HEK293T (cell line): ENCODE measurements around the gene CRYBB3.

Experiments used
- CTCF ChIA-PET: fragments of 350-600 bp; formaldehyde crosslinking; extraction: SDS; loops from one replicate; lab custom pipeline; 2021; ENCODE audit warnings: antibody characterized with exemption, inconsistent platforms; lab: Yijun Ruan, JAX
- POLR2A ChIA-PET: fragments of 350-600 bp; formaldehyde crosslinking; extraction: SDS; loops from one replicate; lab custom pipeline; 2020; ENCODE audit warnings: antibody characterized with exemption, inconsistent platforms; lab: Yijun Ruan, JAX
- DNase-seq: peaks from one replicate; pipeline ENCODE4 v3.0.0; 2012; ENCODE audit warnings: mixed read lengths; ENCODE audit errors: extremely low spot score
- ARNT ChIP-seq: fragments of 450-650 bp; IDR thresholded peaks from 2 replicates; pipeline ENCODE4 v1.6.1; 2017; ENCODE audit warnings: mild to moderate bottlenecking
- BHLHE40 ChIP-seq: fragments of 450-650 bp; IDR thresholded peaks from 2 replicates; pipeline ENCODE4 v1.6.1; 2016; ENCODE audit warnings: mild to moderate bottlenecking, moderate library complexity, borderline replicate concordance
- CTBP1 ChIP-seq: fragments of 450-650 bp; IDR thresholded peaks from 2 replicates; pipeline ENCODE4 v1.6.1; 2016; ENCODE audit warnings: borderline replicate concordance
- ELF4 ChIP-seq: fragments of 450-650 bp; IDR thresholded peaks from 2 replicates; pipeline ENCODE4 v1.6.1; 2017; ENCODE audit warnings: antibody characterized with exemption
- FOXA1 ChIP-seq: fragments of 450-650 bp; IDR thresholded peaks from 2 replicates; pipeline ENCODE4 v1.6.1; 2016; ENCODE audit warnings: mild to moderate bottlenecking
- FOXK2 ChIP-seq: fragments of 450-650 bp; IDR thresholded peaks from 2 replicates; pipeline ENCODE4 v1.6.1; 2016; ENCODE audit warnings: mild to moderate bottlenecking
- HDGF ChIP-seq: fragments of 450-650 bp; IDR thresholded peaks from 2 replicates; pipeline ENCODE4 v1.6.1; 2017; ENCODE audit warnings: antibody characterized with exemption, borderline replicate concordance
- L3MBTL2 ChIP-seq: fragments of 450-650 bp; conservative IDR thresholded peaks from 2 replicates; pipeline ENCODE4 v1.6.1; 2016; ENCODE audit warnings: mild to moderate bottlenecking
- LEF1 ChIP-seq: fragments of 450-650 bp; IDR thresholded peaks from 2 replicates; pipeline ENCODE4 v1.6.1; 2017; ENCODE audit warnings: mild to moderate bottlenecking, borderline replicate concordance
- NFRKB ChIP-seq: fragments of 450-650 bp; IDR thresholded peaks from 2 replicates; pipeline ENCODE4 v1.6.1; 2016; ENCODE audit warnings: mild to moderate bottlenecking, moderate library complexity
- SP1 ChIP-seq: fragments of 450-650 bp; IDR thresholded peaks from 2 replicates; pipeline ENCODE4 v1.6.1; 2017
- SUZ12 ChIP-seq: fragments of 450-650 bp; IDR thresholded peaks from 2 replicates; pipeline ENCODE4 v1.6.1; 2016; ENCODE audit warnings: mild to moderate bottlenecking
- TARDBP ChIP-seq: fragments of 450-650 bp; IDR thresholded peaks from 2 replicates; pipeline ENCODE4 v1.6.1; 2016
- ZNF384 ChIP-seq: fragments of 450-650 bp; IDR thresholded peaks from 2 replicates; pipeline ENCODE4 v1.6.1; 2016
- TF ChIP-seq, protein P1 (sequence below): fragments of 450-650 bp; IDR thresholded peaks from 2 replicates; pipeline ENCODE4 v1.6.1; 2016

CRYBB3 gene

DNA sequence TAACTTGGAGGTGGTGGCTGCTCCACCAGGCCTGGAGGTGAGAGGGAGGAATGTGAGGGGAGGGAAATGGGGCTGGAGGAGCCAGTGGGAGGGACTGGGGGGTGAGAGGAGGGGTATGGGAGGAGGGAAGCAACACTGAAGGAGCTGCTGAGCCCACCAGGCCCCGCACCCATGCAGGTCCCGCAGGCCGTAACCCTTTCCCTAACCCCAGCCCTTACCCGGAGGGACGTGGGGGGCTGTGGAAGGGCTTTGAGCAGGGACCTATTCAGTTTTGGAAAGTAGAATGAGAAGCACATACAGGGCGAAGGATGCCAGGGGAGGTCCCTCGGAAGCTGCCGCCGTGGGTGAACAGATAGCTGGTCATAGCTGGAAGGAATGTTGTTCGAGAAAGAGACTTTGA, 33.9 kb upstream of the CRYBB3 start:
- TF ChIP-seq CTBP1 (no peak), ARNT (no peak)
- POLR2A ChIA-PET: no interaction called here
- CTCF ChIA-PET: interaction anchor here (0.5 kb wide), 1 partner anchor 13 kb away, joined by 5 read pairs; no protein-coding TSS in a partner anchor
- DNase-seq: no peak

- ChIA-PET CTCF (no interaction called here), POLR2A (interaction anchor here (1.2 kb wide), 1 partner anchor 56 kb away, joined by 3 read pairs; no protein-coding TSS in a partner anchor)
- TF ChIP-seq, protein P1, sequence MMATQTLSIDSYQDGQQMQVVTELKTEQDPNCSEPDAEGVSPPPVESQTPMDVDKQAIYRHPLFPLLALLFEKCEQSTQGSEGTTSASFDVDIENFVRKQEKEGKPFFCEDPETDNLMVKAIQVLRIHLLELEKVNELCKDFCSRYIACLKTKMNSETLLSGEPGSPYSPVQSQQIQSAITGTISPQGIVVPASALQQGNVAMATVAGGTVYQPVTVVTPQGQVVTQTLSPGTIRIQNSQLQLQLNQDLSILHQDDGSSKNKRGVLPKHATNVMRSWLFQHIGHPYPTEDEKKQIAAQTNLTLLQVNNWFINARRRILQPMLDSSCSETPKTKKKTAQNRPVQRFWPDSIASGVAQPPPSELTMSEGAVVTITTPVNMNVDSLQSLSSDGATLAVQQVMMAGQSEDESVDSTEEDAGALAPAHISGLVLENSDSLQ: peak; percentile 11; the same call in 1 of the 2 replicates
- no peak for TF ChIP-seq SP1
- no peak for TF ChIP-seq CTBP1
- TF ChIP-seq LEF1: no peak
- DNase-seq: no peak
Observed at GRCh38 chr22:25166266-25167040, 33.2 kb upstream of the CRYBB3 start.

- no peak for DNase-seq
- POLR2A ChIA-PET: interaction anchor here (1.2 kb wide), 1 partner anchor 56 kb away, joined by 3 read pairs; no protein-coding TSS in a partner anchor
- CTCF ChIA-PET: interaction anchor here (0.6 kb wide), 1 partner anchor 57 kb away, joined by 3 read pairs; no protein-coding TSS in a partner anchor
- TF ChIP-seq ZNF384: no peak
- TF ChIP-seq FOXK2: no peak
- no peak for TF ChIP-seq ELF4
- TF ChIP-seq NFRKB: no peak
- TF ChIP-seq, protein P1: no peak
- no peak for TF ChIP-seq SUZ12
- no peak for TF ChIP-seq CTBP1
- no peak for TF ChIP-seq HDGF
- no peak for TF ChIP-seq ARNT
- TF ChIP-seq SP1: no peak
- TF ChIP-seq L3MBTL2: no peak
- no peak for TF ChIP-seq FOXA1
- TF ChIP-seq TARDBP: no peak
Observed at GRCh38 chr22:25167082-25167481, 32.6 kb upstream of the CRYBB3 start.

DNA sequence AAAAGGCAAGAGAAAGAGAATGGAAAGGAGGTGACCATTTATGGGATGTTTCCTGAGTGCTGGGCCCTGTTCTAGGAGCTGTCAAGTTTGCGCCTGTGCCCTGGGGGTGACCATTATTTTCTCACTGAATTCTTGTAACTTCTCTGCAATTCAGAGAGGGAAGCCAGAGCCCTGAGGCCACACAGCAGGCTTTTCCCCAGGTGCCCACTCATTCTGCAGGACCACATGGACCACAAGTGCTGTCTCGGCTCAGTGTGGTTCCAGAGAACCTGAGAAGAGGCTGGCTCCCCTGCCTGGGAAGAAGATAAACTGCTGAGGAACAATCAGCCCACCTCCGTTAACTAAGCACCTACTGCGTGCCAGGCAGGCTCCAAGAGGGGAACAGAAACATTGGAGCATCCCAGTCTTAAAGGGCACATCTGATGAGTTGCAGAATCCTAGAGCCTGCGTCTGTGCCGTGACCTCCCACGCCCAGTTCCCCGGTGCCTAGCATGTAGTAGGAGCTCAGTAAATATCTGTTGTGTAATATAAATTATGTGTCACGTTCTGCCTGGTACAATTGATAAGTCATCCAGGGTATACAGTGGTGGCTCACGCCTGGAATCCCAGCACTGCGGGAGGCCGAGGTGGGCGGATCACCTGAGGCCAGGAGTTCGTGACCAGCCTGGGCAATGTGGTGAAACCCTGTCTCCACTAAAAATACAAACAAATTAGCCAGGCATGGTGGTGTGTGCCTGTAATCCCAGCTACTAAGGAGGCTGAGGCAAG, 31.6 kb upstream of the CRYBB3 start:
- ChIA-PET POLR2A (no interaction called here), CTCF (no interaction called here)
- TF ChIP-seq FOXA1 (no peak), BHLHE40 (no peak), SP1 (no peak), ARNT (no peak), TARDBP (no peak)
- TF ChIP-seq, protein P1: no peak
- DNase-seq: no peak

DNA sequence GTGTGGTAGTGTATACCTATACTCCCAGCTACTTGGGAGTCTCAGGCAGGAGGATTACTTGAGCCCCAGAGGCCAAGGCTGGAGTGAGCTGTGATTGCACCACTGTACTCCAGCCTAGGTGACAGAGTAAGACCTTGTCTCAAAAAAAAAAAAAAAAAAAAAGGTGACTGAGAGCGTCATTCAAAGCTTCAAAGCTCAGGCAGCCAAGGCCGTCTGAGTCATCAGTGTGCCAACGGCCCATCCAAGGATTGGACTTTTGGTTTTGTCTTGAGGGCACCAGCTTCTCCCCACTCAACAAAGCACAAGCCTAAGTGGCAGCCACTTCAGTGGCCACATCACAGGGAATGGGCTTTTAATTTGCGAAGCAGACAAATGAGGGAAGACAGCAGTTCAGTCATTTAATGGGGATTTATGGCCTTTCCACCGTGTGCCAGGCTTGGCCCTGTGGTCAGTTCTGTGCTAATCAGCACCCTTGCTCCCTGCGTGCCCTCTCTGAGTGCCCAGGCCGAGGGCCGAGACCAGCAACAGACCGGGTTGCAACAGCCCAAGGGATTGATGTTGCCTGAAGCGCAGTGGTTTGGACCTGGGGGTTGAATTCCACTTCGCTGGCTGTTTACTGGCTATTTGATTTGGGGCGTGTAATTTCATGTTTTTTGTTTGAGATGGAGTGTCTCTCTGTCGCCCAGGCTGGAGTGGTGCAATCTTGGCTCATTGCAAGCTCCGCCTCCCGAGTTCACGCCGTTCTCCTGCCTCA, 30.2 kb upstream of the CRYBB3 start:
- DNase-seq: no peak
- ChIA-PET CTCF (no interaction called here), POLR2A (no interaction called here)
- TF ChIP-seq BHLHE40 (no peak), CTBP1 (no peak), LEF1 (no peak), L3MBTL2 (no peak), SP1 (no peak), ELF4 (no peak), ZNF384 (no peak), SUZ12 (no peak), FOXA1 (no peak)

GRCh38 chr22:25170426-25170980, 29.2 kb upstream of the CRYBB3 start:
- DNase-seq: no peak
- POLR2A ChIA-PET: no interaction called here
- no peak for TF ChIP-seq NFRKB
- no peak for TF ChIP-seq HDGF
- no peak for TF ChIP-seq L3MBTL2
- TF ChIP-seq FOXK2: no peak
- no peak for TF ChIP-seq ZNF384
- TF ChIP-seq, protein P1: no peak
- TF ChIP-seq SP1: no peak
- TF ChIP-seq CTBP1: no peak
- no peak for TF ChIP-seq TARDBP
- no peak for TF ChIP-seq ARNT
- CTCF ChIA-PET: no interaction called here
